GM21526 (cell line): ENCODE measurements around the gene APOC3.

ENCODE experiments used
- ATAC-seq: cut with Tn5 transposase; IDR thresholded peaks from one replicate; pipeline ENCODE4 v1.9.1; 2021; ENCODE audit warnings: moderate library complexity; ENCODE audit not compliant: unreplicated experiment, low FRiP score

Gene APOC3

DNA sequence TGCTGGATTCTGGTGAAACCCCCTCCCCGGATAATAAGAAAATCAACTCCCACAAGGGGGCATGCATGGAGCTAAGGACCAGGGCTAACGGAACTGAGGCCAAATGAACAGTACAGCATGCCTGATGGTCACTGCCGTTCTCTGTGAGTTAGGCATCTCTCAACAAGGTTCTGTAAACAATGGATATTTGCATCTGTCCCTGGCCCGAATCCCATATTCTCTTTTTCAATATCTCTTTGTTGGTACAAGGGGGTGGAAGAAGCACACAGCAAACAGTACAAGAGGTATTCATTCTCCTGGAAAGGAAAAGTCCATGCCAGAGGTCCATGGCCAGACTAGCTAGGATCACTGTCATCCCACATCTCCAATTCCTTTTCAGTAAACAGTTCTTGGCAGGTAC is 39.9 kb downstream of the APOC3 start:
- no peak for ATAC-seq

- no peak for ATAC-seq
Observed at GRCh38 chr11:116870054-116870453, 40.3 kb downstream of the APOC3 start.

DNA sequence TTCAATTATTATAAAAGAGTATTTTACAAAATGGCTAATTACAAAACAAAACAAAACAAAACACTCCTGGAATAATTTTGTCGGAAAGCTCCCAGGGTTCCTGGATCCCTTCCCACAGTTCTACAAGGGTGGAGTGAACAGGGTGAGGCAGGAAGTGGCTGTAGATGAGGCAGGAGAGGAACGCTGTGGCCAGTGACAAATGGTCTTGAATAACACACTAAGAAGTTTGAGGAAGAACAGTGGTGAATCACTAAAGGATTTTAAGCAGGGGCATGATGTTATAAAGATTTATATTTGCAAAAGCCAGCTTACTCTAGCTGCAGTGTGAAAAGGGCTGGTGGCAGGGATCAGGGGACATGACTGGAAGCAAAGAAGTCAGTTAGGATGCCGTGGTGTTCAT is 41.5 kb downstream of the APOC3 start:
- no peak for ATAC-seq

DNA sequence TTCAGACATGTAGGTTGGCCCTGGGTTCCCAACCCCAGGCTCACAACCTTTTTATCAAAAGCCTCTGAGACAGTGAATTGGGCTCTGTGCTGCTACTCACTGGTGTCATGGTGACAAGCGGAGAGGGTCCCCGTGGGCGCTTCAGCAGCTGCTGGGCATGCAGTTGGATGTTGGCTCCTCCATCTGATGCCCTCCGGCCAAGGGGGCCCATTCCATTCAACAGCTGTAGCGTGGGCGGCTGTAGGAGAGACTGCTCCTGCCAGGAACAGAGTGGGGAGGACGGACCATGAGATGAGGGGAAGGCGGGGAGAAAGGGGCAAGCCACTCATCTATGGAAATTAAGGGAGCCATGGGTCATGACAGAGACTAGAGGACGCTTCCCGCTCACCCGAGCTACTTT is 43.7 kb downstream of the APOC3 start:
- ATAC-seq: no peak

GRCh38 chr11:116874251-116874650 is 44.5 kb downstream of the APOC3 start:
- ATAC-seq: no peak

- no peak for ATAC-seq
Observed at GRCh38 chr11:116875194-116875593, 45.5 kb downstream of the APOC3 start.

DNA sequence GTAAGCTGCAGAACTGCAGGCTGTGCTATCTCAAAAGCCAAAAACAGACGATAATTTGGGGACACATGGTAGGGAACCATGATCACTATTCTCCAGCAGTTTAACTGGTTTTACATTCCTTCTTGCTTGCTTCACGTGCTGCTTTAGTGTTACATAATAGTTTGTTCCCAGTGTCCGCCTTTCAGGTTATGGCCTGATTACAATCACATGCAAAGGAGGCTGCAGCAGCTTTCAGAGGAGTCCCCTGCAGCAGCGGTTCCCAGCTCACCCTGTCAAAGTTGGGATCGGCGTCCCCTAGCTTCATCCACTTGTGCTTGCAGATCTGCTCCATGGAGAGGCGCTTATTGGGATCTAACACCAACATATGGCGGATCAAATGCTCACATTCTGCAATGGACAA is 46.9 kb downstream of the APOC3 start:
- ATAC-seq: no peak

- ATAC-seq: no peak
Observed at GRCh38 chr11:116879800-116880625, 50.3 kb downstream of the APOC3 start.

GRCh38 chr11:116881143-116881542 is 51.4 kb downstream of the APOC3 start:
- ATAC-seq: no peak

- ATAC-seq: no peak
Observed at GRCh38 chr11:116882386-116882785, 52.7 kb downstream of the APOC3 start.
